Neural cell (in vitro differentiated cells): Measurements from ENCODE around the gene ALDH1L1.

Experiments
- EP300 ChIP-seq: fragments of 450-650 bp; conservative IDR thresholded peaks from 2 replicates; pipeline ENCODE4 v1.6.1; 2014; ENCODE audit warnings: antibody characterized with exemption, mild to moderate bottlenecking, moderate library complexity; ENCODE audit not compliant: poor library complexity, severe bottlenecking
- EZH2 ChIP-seq: fragments of 200-600, 300-800 bp; shearing (Covaris generic), sonication (generic); IDR thresholded peaks from 2 replicates; pipeline ENCODE4 v1.6.1; 2014; ENCODE audit warnings: antibody characterized with exemption, low read length, borderline replicate concordance, mild to moderate bottlenecking; ENCODE audit not compliant: insufficient read depth, poor library complexity, severe bottlenecking
- MXI1 ChIP-seq: fragments of 450-650 bp; conservative IDR thresholded peaks from 2 replicates; pipeline ENCODE4 v1.6.1; 2014; ENCODE audit warnings: antibody characterized with exemption, mild to moderate bottlenecking; ENCODE audit not compliant: poor library complexity, severe bottlenecking
- POLR2AphosphoS5 ChIP-seq: IDR thresholded peaks from 2 replicates; pipeline ENCODE4 v1.6.1; 2012
- RAD21 ChIP-seq: fragments of 450-650 bp; conservative IDR thresholded peaks from 2 replicates; pipeline ENCODE4 v1.6.1; 2014; ENCODE audit warnings: antibody characterized with exemption, mild to moderate bottlenecking, moderate library complexity
- SMC3 ChIP-seq: fragments of 450-650 bp; conservative IDR thresholded peaks from 2 replicates; pipeline ENCODE4 v1.6.1; 2014; ENCODE audit warnings: antibody characterized with exemption, mild to moderate bottlenecking, moderate library complexity; ENCODE audit not compliant: poor library complexity
- TAF1 ChIP-seq: IDR thresholded peaks from 2 replicates; pipeline ENCODE4 v1.6.1; 2012; ENCODE audit warnings: low read depth
- TF ChIP-seq, protein P1 (sequence below): fragments of 450-650 bp; IDR thresholded peaks from 2 replicates; pipeline ENCODE4 v1.5.1; 2014; ENCODE audit warnings: antibody characterized with exemption, mild to moderate bottlenecking, moderate library complexity; ENCODE audit not compliant: poor library complexity, severe bottlenecking
- TF ChIP-seq, protein P2 (sequence below): IDR thresholded peaks from 2 replicates; pipeline ENCODE4 v1.6.1; 2012; ENCODE audit warnings: borderline replicate concordance

DNA sequence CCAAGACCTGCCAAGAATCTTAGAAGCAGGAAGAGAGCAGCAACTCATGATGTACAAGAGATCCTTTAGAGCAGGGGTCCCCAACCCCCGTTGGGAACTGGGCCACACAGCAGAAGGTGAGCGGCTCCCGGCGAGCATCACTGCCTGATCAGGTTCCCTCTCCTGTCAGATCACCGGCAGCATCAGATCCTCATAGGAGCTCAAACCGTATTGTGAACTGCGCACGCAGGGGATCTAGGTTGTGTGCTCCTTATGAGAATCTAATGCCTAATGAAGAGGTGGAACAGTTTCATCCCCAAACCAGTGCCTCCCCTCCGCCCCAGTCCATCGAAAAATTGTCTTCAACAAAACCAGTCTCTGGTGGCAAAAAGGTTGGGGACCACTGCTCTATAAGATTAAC lies 110.2 kb downstream of the ALDH1L1 start:
- TF ChIP-seq RAD21 (no peak), EP300 (no peak), SMC3 (no peak), POLR2AphosphoS5 (no peak), TAF1 (no peak), MXI1 (no peak), EZH2 (no peak)
- TF ChIP-seq, protein P1, sequence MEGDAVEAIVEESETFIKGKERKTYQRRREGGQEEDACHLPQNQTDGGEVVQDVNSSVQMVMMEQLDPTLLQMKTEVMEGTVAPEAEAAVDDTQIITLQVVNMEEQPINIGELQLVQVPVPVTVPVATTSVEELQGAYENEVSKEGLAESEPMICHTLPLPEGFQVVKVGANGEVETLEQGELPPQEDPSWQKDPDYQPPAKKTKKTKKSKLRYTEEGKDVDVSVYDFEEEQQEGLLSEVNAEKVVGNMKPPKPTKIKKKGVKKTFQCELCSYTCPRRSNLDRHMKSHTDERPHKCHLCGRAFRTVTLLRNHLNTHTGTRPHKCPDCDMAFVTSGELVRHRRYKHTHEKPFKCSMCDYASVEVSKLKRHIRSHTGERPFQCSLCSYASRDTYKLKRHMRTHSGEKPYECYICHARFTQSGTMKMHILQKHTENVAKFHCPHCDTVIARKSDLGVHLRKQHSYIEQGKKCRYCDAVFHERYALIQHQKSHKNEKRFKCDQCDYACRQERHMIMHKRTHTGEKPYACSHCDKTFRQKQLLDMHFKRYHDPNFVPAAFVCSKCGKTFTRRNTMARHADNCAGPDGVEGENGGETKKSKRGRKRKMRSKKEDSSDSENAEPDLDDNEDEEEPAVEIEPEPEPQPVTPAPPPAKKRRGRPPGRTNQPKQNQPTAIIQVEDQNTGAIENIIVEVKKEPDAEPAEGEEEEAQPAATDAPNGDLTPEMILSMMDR = no peak
- TF ChIP-seq, protein P2, sequence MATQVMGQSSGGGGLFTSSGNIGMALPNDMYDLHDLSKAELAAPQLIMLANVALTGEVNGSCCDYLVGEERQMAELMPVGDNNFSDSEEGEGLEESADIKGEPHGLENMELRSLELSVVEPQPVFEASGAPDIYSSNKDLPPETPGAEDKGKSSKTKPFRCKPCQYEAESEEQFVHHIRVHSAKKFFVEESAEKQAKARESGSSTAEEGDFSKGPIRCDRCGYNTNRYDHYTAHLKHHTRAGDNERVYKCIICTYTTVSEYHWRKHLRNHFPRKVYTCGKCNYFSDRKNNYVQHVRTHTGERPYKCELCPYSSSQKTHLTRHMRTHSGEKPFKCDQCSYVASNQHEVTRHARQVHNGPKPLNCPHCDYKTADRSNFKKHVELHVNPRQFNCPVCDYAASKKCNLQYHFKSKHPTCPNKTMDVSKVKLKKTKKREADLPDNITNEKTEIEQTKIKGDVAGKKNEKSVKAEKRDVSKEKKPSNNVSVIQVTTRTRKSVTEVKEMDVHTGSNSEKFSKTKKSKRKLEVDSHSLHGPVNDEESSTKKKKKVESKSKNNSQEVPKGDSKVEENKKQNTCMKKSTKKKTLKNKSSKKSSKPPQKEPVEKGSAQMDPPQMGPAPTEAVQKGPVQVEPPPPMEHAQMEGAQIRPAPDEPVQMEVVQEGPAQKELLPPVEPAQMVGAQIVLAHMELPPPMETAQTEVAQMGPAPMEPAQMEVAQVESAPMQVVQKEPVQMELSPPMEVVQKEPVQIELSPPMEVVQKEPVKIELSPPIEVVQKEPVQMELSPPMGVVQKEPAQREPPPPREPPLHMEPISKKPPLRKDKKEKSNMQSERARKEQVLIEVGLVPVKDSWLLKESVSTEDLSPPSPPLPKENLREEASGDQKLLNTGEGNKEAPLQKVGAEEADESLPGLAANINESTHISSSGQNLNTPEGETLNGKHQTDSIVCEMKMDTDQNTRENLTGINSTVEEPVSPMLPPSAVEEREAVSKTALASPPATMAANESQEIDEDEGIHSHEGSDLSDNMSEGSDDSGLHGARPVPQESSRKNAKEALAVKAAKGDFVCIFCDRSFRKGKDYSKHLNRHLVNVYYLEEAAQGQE = no peak
